ENCODE results near the gene C6orf89.

The C6orf89 gene

GRCh38 chr6:36862164-36862847 lies 23.4 kb upstream of the C6orf89 start:
- no peaks in the 10 kb centered on the region for H3F3A ChIP-seq (ENCODE audit: insufficient read depth, low read length)
- H3K36me3 ChIP-seq (replicated peaks; ENCODE audit: insufficient read depth, low read length): no peaks in the 10 kb centered on the region
- no peaks in the 10 kb centered on the region for H3K27me3 ChIP-seq (replicated peaks; ENCODE audit: insufficient read depth, low read length)
- no peak for TF ChIP-seq CTCF (IDR thresholded peaks at IDR 0.05; ENCODE audit: low read length)
- no peak for TF ChIP-seq EZH2phosphoT487 (IDR thresholded peaks at IDR 0.05; ENCODE audit: low read length)
- no peak for TF ChIP-seq EZH2 (optimal IDR thresholded peaks at IDR 0.05; ENCODE audit: low read depth, low read length)
- peaks cover 78% of the 10 kb centered on the region for H3K79me2 ChIP-seq (ENCODE audit: low read length)
- no peak for DNase-seq
- H3K27ac ChIP-seq (ENCODE audit: low read length): no peak overlapping the region
- no peak overlapping the region for H2AFZ ChIP-seq (ENCODE audit: low read length)
- H4K20me1 ChIP-seq (ENCODE audit: insufficient read depth, low read length): no peaks in the 10 kb centered on the region
- H3K4me2 ChIP-seq (ENCODE audit: low read depth, low read length): no peak overlapping the region
- H3K9me2 ChIP-seq (replicated peaks; ENCODE audit: insufficient read depth, low read length): no peaks in the 10 kb centered on the region
- H3K4me3 ChIP-seq (ENCODE audit: low read length): no peak overlapping the region
- no peaks in the 10 kb centered on the region for H3K4me1 ChIP-seq (ENCODE audit: low read length)
- no peaks in the 10 kb centered on the region for H3K9me3 ChIP-seq (replicated peaks; ENCODE audit: insufficient read depth, low read length)
- no peak overlapping the region for H3K9ac ChIP-seq (ENCODE audit: low read length)

GRCh38 chr6:36862848-36863382 lies 22.8 kb upstream of the C6orf89 start:
- no peaks in the 10 kb centered on the region for H3K4me1 ChIP-seq (ENCODE audit: low read length)
- H3K9me2 ChIP-seq (replicated peaks; ENCODE audit: insufficient read depth, low read length): no peaks in the 10 kb centered on the region
- no peak overlapping the region for H3K4me2 ChIP-seq (ENCODE audit: low read depth, low read length)
- H3K79me2 ChIP-seq (ENCODE audit: low read length): peaks cover 80% of the 10 kb centered on the region
- no peaks in the 10 kb centered on the region for H3F3A ChIP-seq (ENCODE audit: insufficient read depth, low read length)
- no peak for DNase-seq
- H3K27me3 ChIP-seq (replicated peaks; ENCODE audit: insufficient read depth, low read length): no peaks in the 10 kb centered on the region
- TF ChIP-seq EZH2 (optimal IDR thresholded peaks at IDR 0.05; ENCODE audit: low read depth, low read length): no peak
- TF ChIP-seq CTCF (IDR thresholded peaks at IDR 0.05; ENCODE audit: low read length): no peak
- TF ChIP-seq EZH2phosphoT487 (IDR thresholded peaks at IDR 0.05; ENCODE audit: low read length): no peak
- no peaks in the 10 kb centered on the region for H4K20me1 ChIP-seq (ENCODE audit: insufficient read depth, low read length)
- H2AFZ ChIP-seq (ENCODE audit: low read length): no peak overlapping the region
- no peak overlapping the region for H3K4me3 ChIP-seq (ENCODE audit: low read length)
- H3K36me3 ChIP-seq (replicated peaks; ENCODE audit: insufficient read depth, low read length): no peaks in the 10 kb centered on the region
- no peak overlapping the region for H3K9ac ChIP-seq (ENCODE audit: low read length)
- H3K27ac ChIP-seq (ENCODE audit: low read length): no peak overlapping the region
- no peaks in the 10 kb centered on the region for H3K9me3 ChIP-seq (replicated peaks; ENCODE audit: insufficient read depth, low read length)

- H3K4me2 ChIP-seq (ENCODE audit: low read depth, low read length): no peak overlapping the region
- H3K4me1 ChIP-seq (ENCODE audit: low read length): no peaks in the 10 kb centered on the region
- no peaks in the 10 kb centered on the region for H3K9me2 ChIP-seq (replicated peaks; ENCODE audit: insufficient read depth, low read length)
- H3K9ac ChIP-seq (ENCODE audit: low read length): no peak overlapping the region
- no peak overlapping the region for H3K4me3 ChIP-seq (ENCODE audit: low read length)
- no peaks in the 10 kb centered on the region for H3F3A ChIP-seq (ENCODE audit: insufficient read depth, low read length)
- H3K79me2 ChIP-seq (ENCODE audit: low read length): peaks cover 79% of the 10 kb centered on the region
- TF ChIP-seq EZH2phosphoT487 (IDR thresholded peaks at IDR 0.05; ENCODE audit: low read length) (no peak), CTCF (IDR thresholded peaks at IDR 0.05; ENCODE audit: low read length) (no peak), EZH2 (optimal IDR thresholded peaks at IDR 0.05; ENCODE audit: low read depth, low read length) (no peak)
- H3K9me3 ChIP-seq (replicated peaks; ENCODE audit: insufficient read depth, low read length): no peaks in the 10 kb centered on the region
- no peak overlapping the region for H2AFZ ChIP-seq (ENCODE audit: low read length)
- H4K20me1 ChIP-seq (ENCODE audit: insufficient read depth, low read length): no peaks in the 10 kb centered on the region
- H3K27me3 ChIP-seq (replicated peaks; ENCODE audit: insufficient read depth, low read length): no peaks in the 10 kb centered on the region
- DNase-seq: no peak
- no peak overlapping the region for H3K27ac ChIP-seq (ENCODE audit: low read length)
- no peaks in the 10 kb centered on the region for H3K36me3 ChIP-seq (replicated peaks; ENCODE audit: insufficient read depth, low read length)
These were observed 21.8 kb upstream of the C6orf89 start for GRCh38 chr6:36863670-36864540.
